ENCODE measurements around the gene SUMF2. TPM values are rescaled to one million over a fixed set of nuclear protein-coding genes. Genes with fewer than 3 reads are reported as not detected.

The SUMF2 gene
- total and polyA plus RNA-seq, 2 of the 13 experiments (the other 11 are each of a cell fraction or from before 2014, with no cell fraction given), result 48.9 to 54.4 TPM

- Histone ChIP-seq H3K9ac (ENCODE audit: insufficient read depth, low read depth, low read length) (no peak overlapping the region), H3K27ac (ENCODE audit: extremely low read length, insufficient read depth, low read length) (no peak overlapping the region), H3K79me2 (ENCODE audit: insufficient read depth, low read length) (no peaks in the 10 kb centered on the region), H3K4me2 (ENCODE audit: low read depth, low read length) (no peak overlapping the region), H3K36me3 (replicated peaks in 1 of 2; ENCODE audit: control insufficient read depth in 1 of 2, insufficient read depth in 2 of 2, low read length in 2 of 2) (peaks cover 0 to 1% of the 10 kb centered on the region in 2 experiments; a peak in 1 of 5 replicates), H3K27me3 (ENCODE audit: control insufficient read depth in 1 of 2, insufficient read depth in 2 of 2, low read length in 2 of 2) (no peaks in the 10 kb centered on the region), H3K4me1 (ENCODE audit: insufficient read depth, low read length) (peaks cover 20% of the 10 kb centered on the region), H3K9me3 (ENCODE audit: low read length) (no peaks in the 10 kb centered on the region), H4K20me1 (ENCODE audit: insufficient read depth, low read length) (no peaks in the 10 kb centered on the region), H2AFZ (ENCODE audit: low read length) (no peak overlapping the region), H3K4me3 (replicated peaks in 1 of 3; ENCODE audit: insufficient read depth in 1 of 3, low read depth in 2 of 3, low read length in 3 of 3) (no peak overlapping the region)
- ATAC-seq, result no peak
- intact Hi-C loops (cut with micrococcal nuclease; ENCODE audit: unreplicated experiment) (no loop called here), in situ Hi-C loops (cut with HindIII; ENCODE audit: extremely low pct_ligation_motif_present, low pct_unique_long_range_greater_than_20kb) (loop anchor here (25.0 kb wide), 1 partner anchor 319 kb away; no protein-coding TSS in a partner anchor)
- DNase-seq (ENCODE audit: low spot score), result no peak
- no peak for FAIRE-seq
- WGBS (ENCODE audit: low lambda C conversion rate), result 96% methylated on average over 12 of the region's 29 CpGs
- BruUV-seq (replicated peaks), result no TSS peak
- TF ChIP-seq ZNF234 (CRISPR knock-in tag; conservative IDR thresholded peaks at IDR 0.05) (no peak), ZNF160 (CRISPR knock-in tag; IDR thresholded peaks at IDR 0.05) (no peak), AGO2 (optimal IDR thresholded peaks at IDR 0.05; ENCODE audit: low read depth, low read length) (peak; percentile 6), HBP1 (CRISPR knock-in tag; IDR thresholded peaks at IDR 0.05; ENCODE audit: low read depth) (no peak), ESRRA (CRISPR knock-in tag; IDR thresholded peaks at IDR 0.05; ENCODE audit: low read depth) (no peak)
- POLR2A ChIA-PET, result no interaction called here
- CTCF ChIA-PET (ENCODE audit: low intra/inter-chr PET ratio, low total read pairs), result no interaction called here
These were observed 17.7 kb downstream of the SUMF2 start for GRCh38 chr7:56081626-56082340.

GRCh38 chr7:56083150-56083785, 19.2 kb downstream of the SUMF2 start:
- Histone ChIP-seq H3K9me3 (ENCODE audit: low read length) (no peaks in the 10 kb centered on the region), H3K27ac (ENCODE audit: extremely low read length, insufficient read depth, low read length) (no peak overlapping the region), H3K4me3 (replicated peaks in 1 of 3; ENCODE audit: insufficient read depth in 1 of 3, low read depth in 2 of 3, low read length in 3 of 3) (no peak overlapping the region), H3K9ac (ENCODE audit: insufficient read depth, low read depth, low read length) (no peak overlapping the region), H3K27me3 (ENCODE audit: control insufficient read depth in 1 of 2, insufficient read depth in 2 of 2, low read length in 2 of 2) (no peaks in the 10 kb centered on the region), H2AFZ (ENCODE audit: low read length) (no peak overlapping the region), H3K79me2 (ENCODE audit: insufficient read depth, low read length) (no peaks in the 10 kb centered on the region), H3K4me2 (ENCODE audit: low read depth, low read length) (no peak overlapping the region), H4K20me1 (ENCODE audit: insufficient read depth, low read length) (no peaks in the 10 kb centered on the region), H3K36me3 (replicated peaks in 1 of 2; ENCODE audit: control insufficient read depth in 1 of 2, insufficient read depth in 2 of 2, low read length in 2 of 2) (peaks cover 0 to 1% of the 10 kb centered on the region in 2 experiments; a peak in 1 of 5 replicates), H3K4me1 (ENCODE audit: insufficient read depth, low read length) (peaks cover 20% of the 10 kb centered on the region)
- no peak for TF ChIP-seq ZNF333 (CRISPR knock-in tag; IDR thresholded peaks at IDR 0.05; ENCODE audit: borderline replicate concordance)
- no peak for TF ChIP-seq ZNF362 (CRISPR knock-in tag; IDR thresholded peaks at IDR 0.05; ENCODE audit: borderline replicate concordance)
- TF ChIP-seq AKAP8 (CRISPR knock-in tag; IDR thresholded peaks at IDR 0.05), result 0 out of 2 replicates have a peak, but pooled peaks have one; percentile 32
- no peak for TF ChIP-seq ZNF512 (CRISPR knock-in tag; IDR thresholded peaks at IDR 0.05)
- no peak for TF ChIP-seq KMT2A (CRISPR knock-in tag; IDR thresholded peaks at IDR 0.05)
- TF ChIP-seq NFYB (CRISPR knock-in tag; IDR thresholded peaks at IDR 0.05), result no peak
- FAIRE-seq, result no peak
- BruUV-seq (replicated peaks), result no TSS peak
- ChIA-PET POLR2A (no interaction called here), CTCF (ENCODE audit: low intra/inter-chr PET ratio, low total read pairs) (no interaction called here)
- in situ Hi-C loops (cut with HindIII; ENCODE audit: extremely low pct_ligation_motif_present, low pct_unique_long_range_greater_than_20kb), result loop anchor here (25.0 kb wide), 1 partner anchor 321 kb away; no protein-coding TSS in a partner anchor
- no peak for DNase-seq (ENCODE audit: low spot score)
- intact Hi-C loops (cut with micrococcal nuclease; ENCODE audit: unreplicated experiment), result no loop called here
- 73% methylated on average over 6 of the region's 13 CpGs for WGBS (ENCODE audit: low lambda C conversion rate)
- no peak for ATAC-seq

Measured in HepG2 (cell line).